Lung (tissue), 12 donors: ENCODE measurements around the gene DKK3. TPM values are rescaled to one million over a fixed set of nuclear protein-coding genes. Genes with fewer than 3 reads are reported as not detected.

Experiments used
- ATAC-seq: fragments of 200-7000 bp; cut with Tn5 transposase; one replicate; pipeline ENCODE4 v1.9.1; 2020; ENCODE audit warnings: moderate number of reproducible peaks; ENCODE audit not compliant: insufficient read depth, low FRiP score
- DNase-seq, 3 donors: peaks; one replicate each; pipeline ENCODE4 v3.0.0-alpha.2; 2013 to 2017
- H3K27ac ChIP-seq, 2 donors: one replicate each; pipeline ENCODE4 v1.5.1; 2013; ENCODE audit warnings: mild to moderate bottlenecking in 2 of 2, moderate library complexity in 2 of 2, control low read depth in 1 of 2, inconsistent platforms in 1 of 2, low read depth in 1 of 2, low read length in 1 of 2
- H3K27me3 ChIP-seq, 3 donors: one replicate each; pipeline ENCODE4 v1.5.1; 2013; ENCODE audit warnings: low read length in 2 of 3; ENCODE audit not compliant: control insufficient read depth in 3 of 3, insufficient read depth in 3 of 3
- H3K36me3 ChIP-seq, 4 donors: one replicate each; pipeline ENCODE4 v1.5.1; 2013; ENCODE audit warnings: low read length in 4 of 4, mild to moderate bottlenecking in 1 of 4, moderate library complexity in 1 of 4; ENCODE audit not compliant: control insufficient read depth in 4 of 4, insufficient read depth in 4 of 4
- H3K4me1 ChIP-seq, 5 donors: one replicate each; pipeline ENCODE4 v1.5.1; 2013; ENCODE audit warnings: low read length in 5 of 5, mild to moderate bottlenecking in 2 of 5, moderate library complexity in 1 of 5; ENCODE audit not compliant: control insufficient read depth in 5 of 5, insufficient read depth in 5 of 5
- H3K4me3 ChIP-seq: one replicate; pipeline ENCODE4 v1.5.1; 2013; ENCODE audit warnings: mild to moderate bottlenecking, control low read depth, moderate library complexity
- H3K9ac ChIP-seq, 2 donors: one replicate each; pipeline ENCODE4 v1.5.1; 2013; ENCODE audit warnings: low read length in 2 of 2, control low read depth in 1 of 2; ENCODE audit not compliant: insufficient read depth in 1 of 2
- H3K9me3 ChIP-seq, 4 donors: one replicate each; pipeline ENCODE4 v1.5.1; 2013; ENCODE audit warnings: low read length in 3 of 4, mild to moderate bottlenecking in 1 of 4, moderate library complexity in 1 of 4; ENCODE audit not compliant: control insufficient read depth in 4 of 4, insufficient read depth in 3 of 4
- WGBS, 2 donors: extraction: QIAGEN DNeasy Blood & Tissue Kit; methylation state at CpG; one replicate each; pipeline ENCODE4 v1.1.7; 2013; 5-methylcytosine and 5-hydroxymethylcytosine counted together
- polyA plus RNA-seq, 2 donors: library from polyadenylated mRNA; stranded (reverse); fragments of 200-250 nt; gene quantifications; one replicate each; pipeline ENCODE4 v1.2.1, GENCODE V29; 2013
- total RNA-seq, 2 donors: library from RNA; depleted of rRNA in 1 of 2; stranded (reverse); fragments of >200 nt in 1 of 2; gene quantifications; one replicate each; pipeline ENCODE4 v1.2.1, GENCODE V29; 2014 to 2021
- TF ChIP-seq, protein P1 (sequence below): IDR thresholded peaks from 2 replicates; pipeline ENCODE4 v1.5.1; 2012; ENCODE audit warnings: mild to moderate bottlenecking; ENCODE audit errors: control extremely low read depth, extremely low read depth
- donor health status: control.
- donor health status: control.
- donor health status: Bipolar disorder and iron deficiency.
- donor health status: healthy.
- donor health status: DM: yes; HTN: yes; CAD: no.

The DKK3 gene
- total and polyA plus RNA-seq, 4 donors = 45.3 to 121 (median 94.5) TPM

- Histone ChIP-seq H3K4me3 (no peak overlapping the region), H3K9me3 (peaks cover 0 to 2% (median 0%) of the 10 kb centered on the region in 4 donors), H3K36me3 (no peaks in the 10 kb centered on the region), H3K27ac (no peak overlapping the region), H3K9ac (no peak overlapping the region), H3K4me1 (peaks cover 0 to 5% (median 0%) of the 10 kb centered on the region in 5 donors), H3K27me3 (no peaks in the 10 kb centered on the region)
- WGBS, 2 donors = 69 to 82% methylated on average over 10 of the region's 10 CpGs
- ATAC-seq (no peak), DNase-seq (no peak)
- TF ChIP-seq, protein P1, sequence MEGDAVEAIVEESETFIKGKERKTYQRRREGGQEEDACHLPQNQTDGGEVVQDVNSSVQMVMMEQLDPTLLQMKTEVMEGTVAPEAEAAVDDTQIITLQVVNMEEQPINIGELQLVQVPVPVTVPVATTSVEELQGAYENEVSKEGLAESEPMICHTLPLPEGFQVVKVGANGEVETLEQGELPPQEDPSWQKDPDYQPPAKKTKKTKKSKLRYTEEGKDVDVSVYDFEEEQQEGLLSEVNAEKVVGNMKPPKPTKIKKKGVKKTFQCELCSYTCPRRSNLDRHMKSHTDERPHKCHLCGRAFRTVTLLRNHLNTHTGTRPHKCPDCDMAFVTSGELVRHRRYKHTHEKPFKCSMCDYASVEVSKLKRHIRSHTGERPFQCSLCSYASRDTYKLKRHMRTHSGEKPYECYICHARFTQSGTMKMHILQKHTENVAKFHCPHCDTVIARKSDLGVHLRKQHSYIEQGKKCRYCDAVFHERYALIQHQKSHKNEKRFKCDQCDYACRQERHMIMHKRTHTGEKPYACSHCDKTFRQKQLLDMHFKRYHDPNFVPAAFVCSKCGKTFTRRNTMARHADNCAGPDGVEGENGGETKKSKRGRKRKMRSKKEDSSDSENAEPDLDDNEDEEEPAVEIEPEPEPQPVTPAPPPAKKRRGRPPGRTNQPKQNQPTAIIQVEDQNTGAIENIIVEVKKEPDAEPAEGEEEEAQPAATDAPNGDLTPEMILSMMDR = no peak
Observed at GRCh38 chr11:12050470-12051286, 42.3 kb upstream of the DKK3 start.

- H3K27me3 ChIP-seq = no peaks in the 10 kb centered on the region
- no peaks in the 10 kb centered on the region for H3K36me3 ChIP-seq
- DNase-seq (no peak), ATAC-seq (no peak)
- H3K9ac ChIP-seq = no peak overlapping the region
- TF ChIP-seq, protein P1 = no peak
- H3K4me1 ChIP-seq = peaks cover 0 to 5% (median 5%) of the 10 kb centered on the region in 5 donors
- H3K4me3 ChIP-seq = no peak overlapping the region
- H3K9me3 ChIP-seq = peaks cover 0 to 2% (median 0%) of the 10 kb centered on the region in 4 donors
- 87 to 89% methylated on average over 18 of the region's 18 CpGs for WGBS, 2 donors
- H3K27ac ChIP-seq = no peak overlapping the region
Observed at GRCh38 chr11:12048936-12049790, 40.7 kb upstream of the DKK3 start.

GRCh38 chr11:12046636-12047236, 38.3 kb upstream of the DKK3 start:
- DNase-seq (no peak), ATAC-seq (no peak)
- no peaks in the 10 kb centered on the region for H3K9me3 ChIP-seq
- H3K4me1 ChIP-seq = peaks cover 0 to 10% (median 6%) of the 10 kb centered on the region in 5 donors
- 77 to 86% methylated on average over 5 of the region's 5 CpGs for WGBS, 2 donors
- no peaks in the 10 kb centered on the region for H3K27me3 ChIP-seq
- no peak overlapping the region for H3K9ac ChIP-seq
- H3K27ac ChIP-seq = peak overlapping the region in 1 of 2 donors; percentile 17
- no peak overlapping the region for H3K4me3 ChIP-seq
- H3K36me3 ChIP-seq = no peaks in the 10 kb centered on the region
- TF ChIP-seq, protein P1 = no peak
